GM12892 (cell line): ENCODE data around the gene PCDHGA10.

Source experiments
- POLR2A ChIP-seq: IDR thresholded peaks from 2 replicates; pipeline ENCODE4 v1.6.1; 2011; ENCODE audit warnings: low read depth, low read length, control low read depth
- TAF1 ChIP-seq: IDR thresholded peaks from 2 replicates; pipeline ENCODE4 v1.6.1; 2011; ENCODE audit warnings: low read depth, mild to moderate bottlenecking, control low read depth, low read length, borderline replicate concordance

DNA sequence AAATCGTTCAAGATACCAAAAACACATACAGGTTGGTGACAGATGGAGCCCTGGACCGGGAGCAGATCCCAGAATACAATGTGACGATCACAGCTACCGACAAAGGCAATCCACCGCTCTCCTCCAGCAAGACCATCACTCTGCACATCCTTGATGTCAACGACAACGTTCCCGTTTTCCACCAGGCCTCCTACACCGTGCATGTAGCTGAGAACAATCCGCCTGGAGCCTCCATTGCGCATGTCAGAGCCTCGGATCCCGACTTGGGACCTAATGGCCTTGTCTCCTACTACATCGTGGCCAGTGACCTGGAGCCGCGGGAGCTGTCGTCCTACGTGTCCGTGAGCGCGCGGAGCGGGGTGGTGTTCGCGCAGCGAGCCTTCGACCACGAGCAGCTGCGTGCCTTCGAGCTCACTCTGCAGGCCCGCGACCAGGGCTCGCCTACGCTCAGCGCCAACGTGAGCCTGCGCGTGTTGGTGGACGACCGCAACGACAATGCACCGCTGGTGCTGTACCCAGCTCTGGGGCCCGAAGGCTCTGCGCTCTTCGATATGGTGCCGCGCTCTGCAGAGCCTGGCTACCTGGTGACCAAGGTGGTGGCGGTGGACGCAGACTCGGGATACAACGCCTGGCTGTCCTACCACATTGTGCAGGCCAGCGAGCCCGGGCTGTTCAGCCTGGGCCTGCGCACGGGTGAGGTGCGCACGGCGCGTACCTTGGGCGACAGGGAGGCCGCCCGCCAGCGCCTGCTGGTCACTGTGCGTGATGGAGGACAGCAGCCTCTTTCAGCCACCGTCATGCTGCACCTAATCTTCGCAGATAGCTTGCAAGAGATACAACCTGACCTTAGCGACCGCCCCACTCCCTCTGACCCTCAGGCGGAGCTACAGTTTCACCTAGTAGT lies 41.0 kb upstream of the PCDHGA10 start:
- TF ChIP-seq TAF1 (no peak), POLR2A (no peak)
